GM21447 (cell line): ENCODE results near the gene PARVA.

Source experiments
- ATAC-seq: cut with Tn5 transposase; IDR thresholded peaks from one replicate; pipeline ENCODE4 v1.9.1; 2021; ENCODE audit not compliant: unreplicated experiment

The PARVA gene

GRCh38 chr11:12524865-12525264 lies 147.5 kb downstream of the PARVA start:
- no peak for ATAC-seq

GRCh38 chr11:12525466-12526055 lies 148.2 kb downstream of the PARVA start:
- ATAC-seq: no peak

- ATAC-seq: no peak
These were observed 149.4 kb downstream of the PARVA start for GRCh38 chr11:12526789-12527188.

GRCh38 chr11:12528487-12528886 lies 151.1 kb downstream of the PARVA start:
- ATAC-seq: no peak

- no peak for ATAC-seq
These were observed 151.7 kb downstream of the PARVA start for GRCh38 chr11:12529041-12529440.

- no peak for ATAC-seq
These were observed 152.4 kb downstream of the PARVA start for GRCh38 chr11:12529793-12530192.

- ATAC-seq: no peak
These were observed 153.6 kb downstream of the PARVA start for GRCh38 chr11:12531020-12531419.

GRCh38 chr11:12531681-12532080 lies 154.3 kb downstream of the PARVA start:
- ATAC-seq: no peak

GRCh38 chr11:12532580-12532979 lies 155.2 kb downstream of the PARVA start:
- no peak for ATAC-seq

GRCh38 chr11:12534549-12534948 lies 157.2 kb downstream of the PARVA start:
- no peak for ATAC-seq

- ATAC-seq: no peak
These were observed 157.9 kb downstream of the PARVA start for GRCh38 chr11:12535321-12535720.

- ATAC-seq: no peak
These were observed 159.2 kb downstream of the PARVA start for GRCh38 chr11:12536566-12536965.

- no peak for ATAC-seq
These were observed 160.5 kb downstream of the PARVA start for GRCh38 chr11:12537778-12538401.

GRCh38 chr11:12538889-12539421 lies 161.6 kb downstream of the PARVA start:
- ATAC-seq: no peak

GRCh38 chr11:12539572-12539971 lies 162.2 kb downstream of the PARVA start:
- ATAC-seq: no peak

GRCh38 chr11:12540075-12540680 lies 162.8 kb downstream of the PARVA start:
- no peak for ATAC-seq

GRCh38 chr11:12540913-12541582 lies 163.7 kb downstream of the PARVA start:
- ATAC-seq: no peak

GRCh38 chr11:12541583-12542151 lies 164.3 kb downstream of the PARVA start:
- no peak for ATAC-seq

GRCh38 chr11:12542186-12542935 lies 165.0 kb downstream of the PARVA start:
- no peak for ATAC-seq

GRCh38 chr11:12543596-12544415 lies 166.4 kb downstream of the PARVA start:
- no peak for ATAC-seq
